RCC 7860 (cell line): Measurements from ENCODE around the gene NMT2.
A peak's percentile ranks its signal among the peaks of the same experiment; 100 is the strongest.

Experiments
- DNase-seq: peaks from one replicate; pipeline ENCODE4 v3.0.0-alpha.2; 2015; ENCODE audit warnings: low spot score
- FAIRE-seq: peaks from 2 replicates; lab custom pipeline; 2012; peaks lifted over from hg19 to GRCh38; lab: Jason Lieb, UNC

Gene NMT2

GRCh38 chr10:15147594-15148392, 20.7 kb downstream of the NMT2 start:
- FAIRE-seq (no peak), DNase-seq (no peak)

DNA sequence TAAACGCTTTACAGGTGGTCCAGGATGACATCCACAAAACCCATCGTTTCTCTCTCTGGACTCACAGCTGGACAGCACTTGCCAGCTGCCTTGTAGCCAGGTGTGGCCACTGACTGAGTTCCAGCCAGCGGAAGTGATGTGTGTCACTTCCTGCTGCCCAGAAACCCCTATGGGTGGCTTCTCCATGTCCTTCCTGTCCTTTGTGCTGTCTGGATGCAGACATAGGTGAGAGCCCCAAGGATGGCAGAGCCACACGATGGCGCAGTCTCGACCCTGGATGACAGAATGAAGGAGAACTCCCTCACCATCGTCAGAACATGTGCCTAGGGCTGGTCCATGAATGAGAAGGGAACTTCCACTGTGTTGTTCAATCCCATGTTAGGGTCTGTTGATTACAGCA, 22.1 kb downstream of the NMT2 start:
- no peak for FAIRE-seq
- no peak for DNase-seq

- no peak for FAIRE-seq
- no peak for DNase-seq
Measured at GRCh38 chr10:15144788-15145187, 23.7 kb downstream of the NMT2 start.

- FAIRE-seq (no peak), DNase-seq (no peak)
Measured at GRCh38 chr10:15141136-15142054, 27.1 kb downstream of the NMT2 start.

DNA sequence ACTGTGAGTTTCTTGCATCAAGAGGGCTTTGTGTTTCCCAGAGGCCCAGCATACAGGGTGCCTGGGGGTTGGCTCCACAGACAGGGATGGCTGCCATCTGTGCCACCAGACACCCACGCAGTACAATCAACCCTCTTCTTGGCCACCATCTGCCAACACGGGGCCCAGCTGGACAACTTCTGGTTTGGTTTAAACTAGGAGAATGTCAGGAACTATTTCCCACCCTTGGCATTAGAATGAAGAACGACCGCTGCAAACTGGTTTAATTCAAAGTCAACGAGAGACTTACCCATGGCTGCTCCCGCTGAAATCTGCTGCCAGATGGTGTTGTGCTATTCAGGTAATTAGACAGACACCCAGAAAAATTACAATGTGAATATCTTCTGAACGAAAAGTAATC, 27.8 kb downstream of the NMT2 start:
- FAIRE-seq (no peak), DNase-seq (no peak)

GRCh38 chr10:15137636-15138035, 30.9 kb downstream of the NMT2 start:
- DNase-seq: no peak
- peak; percentile 14 for FAIRE-seq

GRCh38 chr10:15137036-15137359, 31.5 kb downstream of the NMT2 start:
- FAIRE-seq (no peak), DNase-seq (no peak)

DNA sequence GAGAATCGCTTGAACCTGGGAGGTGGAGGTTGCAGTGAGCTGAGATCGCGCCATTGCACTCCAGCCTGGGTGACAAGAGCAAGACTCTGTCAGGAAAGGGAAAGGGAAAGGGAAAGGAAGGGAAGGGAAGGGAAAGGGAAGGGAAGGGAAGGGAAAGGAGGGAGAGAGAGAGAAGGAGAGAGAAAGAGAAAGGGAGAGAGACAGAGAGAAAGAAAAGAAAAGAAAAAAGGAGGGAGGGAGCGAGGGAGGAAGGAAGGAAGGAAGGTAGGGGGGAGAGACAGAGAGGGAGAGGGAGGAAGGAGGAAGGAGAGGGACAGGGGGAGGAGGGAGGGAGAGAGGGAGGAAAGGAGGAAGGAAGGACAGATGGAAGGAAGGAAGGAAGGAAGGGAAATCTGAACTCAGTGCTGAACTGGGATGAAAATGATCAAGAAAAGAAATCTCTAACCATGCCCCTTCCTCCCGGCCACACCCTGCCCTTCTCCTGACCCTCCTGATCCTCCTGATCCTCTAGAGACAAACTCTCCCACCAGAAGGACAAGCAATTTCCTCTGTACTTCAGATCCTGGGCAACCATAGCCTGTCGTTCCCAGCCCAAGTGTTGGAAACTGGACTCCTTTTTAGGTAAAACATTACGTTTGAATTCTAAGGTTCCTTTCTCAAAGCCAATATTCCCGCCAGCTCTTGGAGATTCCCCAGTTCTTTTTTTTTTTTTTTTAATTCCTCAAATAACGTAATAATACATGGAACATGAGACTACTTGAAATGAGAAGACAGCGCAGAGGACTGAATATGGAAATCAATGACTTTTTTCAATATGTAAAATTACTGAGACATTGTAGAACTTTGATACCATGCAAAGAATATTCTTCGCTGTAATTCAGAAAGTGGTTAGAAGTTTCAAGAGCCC, 32.1 kb downstream of the NMT2 start:
- DNase-seq (no peak), FAIRE-seq (no peak)

GRCh38 chr10:15131330-15131729, 37.2 kb downstream of the NMT2 start:
- DNase-seq: no peak
- no peak for FAIRE-seq

GRCh38 chr10:15124908-15125307, 43.6 kb downstream of the NMT2 start:
- DNase-seq: no peak
- FAIRE-seq: no peak

DNA sequence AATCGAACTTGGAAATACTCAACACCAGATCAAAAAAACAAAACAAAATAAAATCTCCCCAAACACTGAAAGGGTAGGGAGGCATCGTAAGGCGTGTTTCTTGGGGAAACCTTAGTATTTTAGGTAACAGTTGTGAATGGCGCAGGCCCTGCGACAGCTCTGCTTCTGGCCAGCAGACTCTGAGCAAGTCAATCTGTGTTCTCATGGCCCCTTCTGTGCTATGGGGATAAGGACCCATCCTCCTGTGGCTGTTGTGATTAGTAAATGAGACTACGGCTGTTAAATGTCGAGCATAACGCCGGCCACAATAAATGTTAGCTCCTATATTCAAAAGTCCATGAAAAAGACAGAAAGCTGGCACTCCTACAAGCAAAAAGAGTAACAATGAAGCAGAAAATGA, 44.3 kb downstream of the NMT2 start:
- DNase-seq: no peak
- FAIRE-seq: no peak

GRCh38 chr10:15123749-15124184, 44.7 kb downstream of the NMT2 start:
- FAIRE-seq (no peak), DNase-seq (no peak)

DNA sequence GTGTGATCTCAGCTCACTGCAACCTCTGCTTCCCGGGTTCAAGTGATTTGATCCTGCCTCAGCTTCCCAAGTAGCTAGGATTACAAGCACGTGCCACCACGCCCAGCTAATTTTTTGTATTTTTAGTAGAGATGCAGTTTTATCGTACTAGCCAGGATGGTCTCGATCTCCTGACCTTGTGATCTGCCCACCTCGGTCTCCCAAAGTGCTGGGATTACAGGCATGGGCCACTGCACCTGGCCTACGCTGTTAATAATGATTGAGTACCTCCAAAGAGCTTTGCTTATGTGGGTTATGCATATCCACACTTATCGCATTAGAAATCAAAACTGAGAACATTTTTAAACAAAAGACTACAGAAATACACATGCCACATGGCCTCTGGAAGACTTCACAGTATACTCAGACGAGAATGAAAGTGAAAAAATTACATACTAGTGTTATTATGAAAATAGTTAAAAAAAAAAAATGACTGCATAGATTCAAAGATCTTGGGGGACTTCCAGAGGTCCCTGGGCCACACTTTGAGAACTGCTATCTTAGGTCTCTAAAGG, 45.9 kb downstream of the NMT2 start:
- DNase-seq (no peak), FAIRE-seq (no peak)

- no peak for FAIRE-seq
- DNase-seq: no peak
Measured at GRCh38 chr10:15121707-15122106, 46.8 kb downstream of the NMT2 start.

- FAIRE-seq: no peak
- DNase-seq: no peak
Measured at GRCh38 chr10:15120523-15120922, 48.0 kb downstream of the NMT2 start.

- FAIRE-seq: no peak
- no peak for DNase-seq
Measured at GRCh38 chr10:15118615-15119014, 49.9 kb downstream of the NMT2 start.

GRCh38 chr10:15116225-15116624, 52.3 kb downstream of the NMT2 start:
- FAIRE-seq (no peak), DNase-seq (no peak)

DNA sequence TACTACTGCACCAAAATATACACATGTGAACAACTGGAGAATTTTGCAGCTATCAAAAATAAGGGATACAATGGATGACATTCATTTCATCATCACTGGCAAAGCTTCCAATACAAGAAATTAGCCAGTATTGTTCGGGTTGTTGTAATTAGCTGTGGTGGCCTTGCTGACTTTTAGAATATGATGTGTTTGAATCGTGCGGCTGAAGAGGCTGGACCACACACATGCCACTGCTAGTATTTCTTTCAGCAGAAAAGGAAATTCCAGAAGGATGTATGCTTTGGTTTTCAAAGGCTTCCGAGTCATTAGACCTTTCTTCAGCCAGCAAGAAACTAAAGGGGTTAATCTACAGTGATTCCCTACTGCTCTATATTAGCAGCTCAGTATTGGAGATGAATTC, 54.7 kb downstream of the NMT2 start:
- no peak for DNase-seq
- no peak for FAIRE-seq

DNA sequence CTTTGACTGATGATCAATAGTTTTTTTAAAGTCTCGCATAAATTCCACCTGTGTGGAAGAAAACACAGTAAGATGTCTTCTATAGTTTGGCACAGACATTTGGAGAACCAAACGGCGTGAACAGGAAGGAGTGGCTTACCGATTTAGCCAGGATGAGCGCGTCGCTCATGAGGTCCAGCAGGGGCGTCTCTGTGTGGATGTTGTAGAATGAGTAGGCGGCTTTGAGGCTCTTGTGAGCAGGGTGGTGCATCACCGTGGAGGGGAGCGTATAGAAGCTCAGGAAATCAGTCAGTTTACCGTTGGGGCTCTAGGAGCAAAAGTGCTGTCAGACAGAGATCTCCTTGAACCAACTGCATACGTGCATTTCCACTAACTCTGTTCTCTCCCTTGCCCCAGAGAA, 55.8 kb downstream of the NMT2 start:
- no peak for FAIRE-seq
- DNase-seq: no peak

GRCh38 chr10:15106352-15107013, 62.0 kb downstream of the NMT2 start:
- FAIRE-seq (no peak), DNase-seq (peak; percentile 56)
